GM10847 (cell line): Measurements from ENCODE around the gene SLC6A18.

ENCODE experiments used
- POLR2A ChIP-seq: IDR thresholded peaks from 2 replicates; pipeline ENCODE4 v1.6.1; 2011; ENCODE audit not compliant: insufficient read length; ENCODE audit errors: extremely low read depth

Gene SLC6A18

DNA sequence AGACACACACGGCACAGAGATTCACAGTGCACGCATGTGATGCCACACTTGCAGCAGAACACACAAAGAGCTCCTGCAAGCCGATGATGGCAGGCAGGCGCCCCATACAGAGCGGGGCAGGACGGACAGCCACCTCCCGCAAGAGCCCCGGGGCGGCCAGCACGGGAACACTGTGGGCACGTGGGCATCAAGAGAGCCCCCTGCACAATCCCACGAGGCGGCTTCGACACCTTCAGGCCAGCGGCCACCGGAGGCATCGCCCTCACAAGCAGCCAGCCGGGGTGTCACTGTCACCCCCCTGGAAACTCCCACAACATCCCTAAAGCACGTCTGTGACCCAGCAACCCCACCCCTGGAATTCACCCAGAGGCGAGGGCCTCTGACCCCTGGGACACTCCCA is 51.7 kb downstream of the SLC6A18 start:
- TF ChIP-seq POLR2A, result no peak

- TF ChIP-seq POLR2A, result no peak
Observed at GRCh38 chr5:1277331-1277730, 52.1 kb downstream of the SLC6A18 start.

DNA sequence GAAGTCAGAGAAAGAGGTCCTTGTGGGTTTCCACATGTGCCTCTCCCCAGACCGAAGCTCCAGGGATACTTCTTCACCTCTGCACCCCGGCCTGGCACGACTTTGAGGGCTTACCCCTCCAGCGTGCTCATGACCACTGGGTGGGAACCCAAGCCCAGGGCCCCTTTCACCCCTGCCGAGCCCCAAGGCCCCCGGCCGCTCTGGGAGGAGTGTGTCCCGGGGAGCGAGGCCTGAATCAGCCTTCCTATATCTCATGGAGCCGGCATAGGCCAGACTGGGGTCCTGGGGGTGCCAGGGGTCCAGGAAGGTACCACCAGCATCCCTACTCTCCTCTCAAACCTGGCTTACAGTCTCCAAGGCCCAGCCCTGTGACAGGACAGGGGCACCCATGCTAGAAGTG is 52.6 kb downstream of the SLC6A18 start:
- no peak for TF ChIP-seq POLR2A

GRCh38 chr5:1278216-1278615 is 53.0 kb downstream of the SLC6A18 start:
- no peak for TF ChIP-seq POLR2A

DNA sequence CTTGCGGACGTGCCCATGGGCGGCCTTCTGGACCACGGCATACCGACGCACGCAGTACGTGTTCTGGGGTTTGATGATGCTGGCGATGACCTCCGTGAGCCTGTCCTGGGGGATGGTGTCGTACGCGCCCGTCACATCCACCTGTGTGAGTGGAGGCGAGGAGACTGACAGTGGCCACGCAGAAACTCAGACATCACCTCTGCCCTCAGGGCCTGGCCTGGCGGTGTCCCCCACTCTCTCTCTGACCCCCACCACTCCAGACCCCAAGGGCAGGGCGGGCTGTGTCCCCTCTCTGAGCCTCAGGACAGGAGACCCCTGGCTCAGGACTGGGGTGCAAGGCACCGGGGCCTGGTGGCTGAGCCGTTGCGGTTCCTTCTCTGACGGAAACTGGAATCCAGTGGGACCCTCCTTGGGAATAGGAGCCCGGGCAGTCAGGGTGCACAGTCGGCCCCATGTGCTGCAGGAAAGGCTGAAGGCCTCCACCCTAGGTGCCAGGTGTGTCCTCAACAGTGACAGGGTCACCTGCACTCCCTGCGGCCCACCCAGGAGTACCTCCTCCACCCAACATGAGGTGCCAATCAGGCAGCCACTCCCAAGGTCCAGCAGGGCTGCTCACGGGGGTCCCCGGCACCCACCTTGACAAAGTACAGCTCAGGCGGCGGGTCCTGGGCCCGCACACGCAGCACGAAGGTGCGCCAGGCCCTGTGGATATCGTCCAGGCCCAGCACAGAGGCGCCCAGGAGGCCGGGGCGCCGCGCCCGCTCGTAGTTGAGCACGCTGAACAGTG is 53.7 kb downstream of the SLC6A18 start:
- TF ChIP-seq POLR2A, result no peak

DNA sequence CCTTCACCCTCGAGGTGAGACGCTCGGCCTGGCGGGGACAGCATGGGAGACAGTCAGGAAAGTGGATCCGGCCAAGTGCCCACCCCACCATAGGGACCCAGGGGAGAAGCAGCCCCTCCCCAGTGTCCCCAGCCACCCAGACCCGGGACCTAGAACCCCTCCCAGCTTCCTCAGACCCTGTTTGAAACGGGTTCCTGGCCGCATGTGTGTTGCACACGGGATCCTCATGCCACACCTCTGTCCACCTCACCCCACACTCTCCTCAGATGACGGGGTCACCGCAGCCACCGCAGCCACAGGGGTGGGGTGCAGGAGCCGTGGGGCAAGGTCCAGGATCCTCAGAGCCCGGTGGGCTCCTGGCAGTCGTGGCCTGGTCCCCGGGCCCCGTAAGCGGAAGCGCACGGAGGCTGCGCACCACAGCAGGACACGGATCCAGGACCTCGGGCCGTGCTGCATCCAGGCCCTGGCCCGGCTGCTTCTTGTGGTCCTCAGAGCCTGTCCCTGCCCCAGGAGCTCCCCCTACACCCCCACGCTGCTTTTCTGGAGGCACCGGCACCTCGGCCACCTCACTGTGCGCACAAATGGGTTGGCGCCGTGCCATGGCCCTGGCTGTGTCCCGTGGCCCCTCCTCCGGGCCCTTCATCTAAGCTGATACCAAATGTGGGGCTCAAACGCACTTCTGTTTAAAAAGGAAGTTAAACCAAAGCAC is 54.4 kb downstream of the SLC6A18 start:
- TF ChIP-seq POLR2A, result no peak

GRCh38 chr5:1280177-1281037 is 55.2 kb downstream of the SLC6A18 start:
- no peak for TF ChIP-seq POLR2A

DNA sequence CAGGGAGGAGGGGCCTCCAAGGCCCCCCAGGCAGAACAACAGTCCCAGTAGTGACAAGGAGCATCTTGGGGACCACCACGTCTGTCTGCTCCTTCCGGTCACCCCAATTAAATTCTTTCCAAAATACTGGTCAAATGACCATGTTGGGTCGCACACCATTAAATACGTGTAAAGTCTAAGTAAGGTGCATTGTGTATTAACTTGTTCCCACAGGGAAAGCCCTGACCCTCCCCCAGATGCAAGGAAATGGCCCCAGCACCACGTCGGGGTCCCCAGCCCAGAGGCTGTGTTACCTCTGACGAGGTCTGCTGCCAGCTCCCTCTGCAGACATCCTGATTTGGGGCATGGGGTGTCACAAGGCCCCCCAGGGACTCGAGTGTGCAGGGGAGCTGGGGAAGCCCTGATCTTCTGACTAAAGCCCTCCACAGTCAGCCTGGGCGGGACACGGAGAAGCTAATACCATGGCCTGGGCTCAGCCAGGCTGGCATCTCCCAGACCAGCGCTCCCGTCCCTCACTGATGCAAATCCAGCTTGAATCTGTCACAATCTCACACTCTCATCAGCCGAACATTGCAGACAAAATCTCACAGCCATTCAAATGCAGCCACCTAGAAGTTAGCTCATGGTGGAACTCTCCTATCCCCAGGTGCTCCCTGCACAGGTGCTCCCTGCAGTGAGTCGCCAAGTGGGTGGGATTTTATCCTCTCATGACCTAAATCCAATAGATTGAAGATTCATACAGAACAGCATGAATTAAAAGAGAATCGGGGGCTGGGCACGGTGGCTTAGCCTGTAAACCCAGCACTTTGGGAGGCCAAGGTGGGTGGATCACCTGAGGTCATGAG is 56.1 kb downstream of the SLC6A18 start:
- no peak for TF ChIP-seq POLR2A

DNA sequence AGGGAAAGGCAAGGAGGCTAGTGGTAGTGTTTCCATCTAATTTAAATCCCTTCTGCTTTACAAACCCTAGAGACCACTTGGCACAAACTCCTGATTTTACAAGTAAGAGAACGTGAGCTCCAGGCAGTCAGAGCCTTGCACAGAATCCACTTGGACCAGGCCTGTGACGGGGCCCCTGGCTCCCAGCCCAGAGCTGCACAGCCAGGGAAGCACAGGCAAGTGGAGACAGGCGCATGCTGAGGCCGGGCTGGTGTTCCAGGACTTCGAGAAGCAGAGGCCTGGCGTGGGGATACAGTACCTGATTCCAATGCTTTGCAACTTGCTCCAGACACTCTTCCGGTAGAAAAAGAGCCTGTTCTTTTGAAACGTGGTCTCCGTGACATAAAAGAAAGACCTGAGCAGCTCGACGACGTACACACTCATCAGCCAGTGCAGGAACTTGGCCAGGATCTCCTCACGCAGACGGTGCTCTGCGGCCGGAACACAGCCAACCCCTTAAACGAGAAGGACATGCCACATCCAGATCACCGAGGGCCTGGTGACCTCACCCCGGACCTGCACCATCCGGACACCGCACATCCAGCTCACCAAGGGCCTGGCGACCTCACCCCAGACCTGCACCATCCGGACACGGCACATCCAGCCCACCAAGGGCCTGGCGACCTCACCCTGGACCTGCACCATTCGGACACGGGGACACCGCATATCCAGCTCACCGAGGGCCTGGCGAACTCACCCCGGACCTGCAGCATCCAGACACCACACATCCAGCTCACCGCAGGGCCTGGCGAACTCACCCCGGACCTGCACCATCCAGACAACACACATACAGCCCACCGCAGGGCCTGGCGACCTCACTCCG is 57.2 kb downstream of the SLC6A18 start:
- TF ChIP-seq POLR2A, result no peak

DNA sequence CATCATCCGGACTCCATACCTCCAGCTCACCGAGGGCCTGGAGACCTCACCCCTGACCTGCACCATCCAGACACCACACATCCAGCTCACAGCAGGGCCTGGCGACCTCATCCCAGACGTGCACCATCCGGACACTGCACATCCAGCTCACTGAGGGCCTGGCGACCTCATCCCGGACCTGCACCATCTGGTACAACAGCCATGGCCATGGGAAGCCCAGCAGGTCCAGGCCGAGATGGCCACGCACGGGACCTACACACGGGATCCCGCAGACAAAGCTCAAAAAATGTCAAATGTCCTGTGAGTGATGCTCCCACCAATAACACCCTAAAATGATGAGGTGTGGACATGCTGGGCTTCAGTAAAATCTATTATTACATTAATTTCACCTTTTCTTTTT is 60.0 kb downstream of the SLC6A18 start:
- TF ChIP-seq POLR2A, result no peak

- TF ChIP-seq POLR2A, result no peak
Observed at GRCh38 chr5:1285883-1286291, 60.7 kb downstream of the SLC6A18 start.

DNA sequence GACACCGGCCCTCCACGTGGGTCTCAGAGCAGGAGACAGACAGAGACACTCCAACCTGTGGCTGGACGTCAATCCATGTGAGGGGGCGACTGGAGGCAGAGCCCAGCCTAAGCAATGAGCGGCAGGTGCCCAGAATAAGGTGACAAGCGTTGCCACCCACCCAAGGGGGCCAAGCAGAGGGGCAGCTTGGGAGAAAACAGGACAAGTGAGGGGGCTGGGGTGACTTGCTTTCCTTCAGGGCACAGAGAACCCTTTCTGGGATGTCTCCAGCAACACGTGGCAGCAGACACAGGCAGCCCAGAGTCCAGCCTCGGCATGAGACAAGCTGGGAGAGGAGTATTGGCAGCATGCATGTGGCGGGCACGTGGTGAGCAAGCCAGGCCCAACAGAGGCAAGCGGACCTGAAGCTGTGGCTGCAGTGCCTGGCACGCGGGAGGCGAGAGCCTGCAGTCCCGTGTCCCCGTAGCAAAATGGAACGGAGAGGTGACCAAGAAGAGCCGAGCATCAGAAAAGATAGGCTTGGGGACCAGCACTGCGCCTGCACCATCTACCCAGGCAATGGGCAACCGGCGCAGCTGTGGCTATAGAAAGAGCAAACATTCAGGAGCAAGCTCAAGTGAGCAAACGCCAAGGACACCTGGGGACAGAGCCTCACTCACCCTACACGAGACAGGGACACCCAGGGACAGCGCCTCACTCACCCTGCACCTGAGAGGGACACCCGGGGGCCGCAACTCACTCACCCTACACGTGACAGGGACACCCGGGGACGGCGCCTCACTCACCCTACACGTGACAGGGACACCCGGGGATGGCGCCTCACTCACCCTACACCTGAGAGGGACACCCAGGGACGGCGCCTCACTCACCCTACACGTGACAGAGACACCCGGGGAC is 63.5 kb downstream of the SLC6A18 start:
- no peak for TF ChIP-seq POLR2A

GRCh38 chr5:1291611-1292080 is 66.5 kb downstream of the SLC6A18 start:
- TF ChIP-seq POLR2A, result no peak
